ENCODE results near the gene FBXW4.

GRCh38 chr10:101671453-101671852 lies 23.5 kb downstream of the FBXW4 start:
- TF ChIP-seq CTCF (IDR thresholded peaks at IDR 0.05; ENCODE audit: poor library complexity, severe bottlenecking) (no peak), POLR2AphosphoS5 (IDR thresholded peaks at IDR 0.05) (no peak), MXI1 (conservative IDR thresholded peaks at IDR 0.05; ENCODE audit: poor library complexity, severe bottlenecking) (no peak), EZH2 (IDR thresholded peaks at IDR 0.05; ENCODE audit: borderline replicate concordance, insufficient read depth, low read length, poor library complexity, severe bottlenecking) (no peak)
